Esophagus squamous epithelium (tissue), 4 donors: ENCODE measurements around the gene CELF4.

Experiments used
- CTCF ChIP-seq, 6 experiments: fragments of 450-650 bp in 4 of 6; fragments of 200-600 bp in 2 of 6; sonication (generic) in 2 of 6; IDR thresholded peaks; one replicate each; pipeline ENCODE4 v1.5.1; 2016 to 2019; ENCODE audit warnings: antibody characterized with exemption in 6 of 6, mild to moderate bottlenecking in 4 of 6, moderate library complexity in 4 of 6
- POLR2A ChIP-seq, 4 donors: fragments of 450-650 bp; IDR thresholded peaks; one replicate each; pipeline ENCODE4 v1.6.1; 2017; ENCODE audit warnings: antibody characterized with exemption in 4 of 4, mild to moderate bottlenecking in 4 of 4, moderate library complexity in 3 of 4

GRCh38 chr18:37252342-37252741 is 313.3 kb downstream of the CELF4 start:
- TF ChIP-seq CTCF (IDR thresholded peaks at IDR 0.05) = no peak
- TF ChIP-seq POLR2A (IDR thresholded peaks at IDR 0.05) = no peak
